Measurements from ENCODE around the gene NFATC1.
"Not testable (repeated sequence)": the region's sequence is repeated elsewhere in the genome, so short reads cannot be mapped to it uniquely, and the experiment has no call there.

NFATC1 gene

GRCh38 chr18:79489051-79489898 is 93.5 kb downstream of the NFATC1 start:
- no peak for DNase-seq (ENCODE audit: low read depth, low spot score)

GRCh38 chr18:79489899-79490625 is 94.3 kb downstream of the NFATC1 start:
- no peak for DNase-seq (ENCODE audit: low read depth, low spot score)

- DNase-seq (ENCODE audit: low read depth, low spot score) = no peak
These were observed 94.9 kb downstream of the NFATC1 start for GRCh38 chr18:79490626-79491041.

- no peak for DNase-seq (ENCODE audit: low read depth, low spot score)
These were observed 95.4 kb downstream of the NFATC1 start for GRCh38 chr18:79491081-79491551.

- DNase-seq (ENCODE audit: low read depth, low spot score) = no peak
These were observed 97.6 kb downstream of the NFATC1 start for GRCh38 chr18:79493211-79493800.

- no peak for DNase-seq (ENCODE audit: low read depth, low spot score)
These were observed 98.1 kb downstream of the NFATC1 start for GRCh38 chr18:79493801-79494211.

GRCh38 chr18:79494936-79495335 is 99.2 kb downstream of the NFATC1 start:
- DNase-seq (ENCODE audit: low read depth, low spot score) = no peak

- DNase-seq (ENCODE audit: low read depth, low spot score) = no peak
These were observed 99.9 kb downstream of the NFATC1 start for GRCh38 chr18:79495591-79496071.

- DNase-seq (ENCODE audit: low read depth, low spot score) = no peak
These were observed 100.7 kb downstream of the NFATC1 start for GRCh38 chr18:79496237-79496977.

GRCh38 chr18:79496978-79497637 is 101.4 kb downstream of the NFATC1 start:
- DNase-seq (ENCODE audit: low read depth, low spot score) = peak; percentile 4

GRCh38 chr18:79497638-79498081 is 101.9 kb downstream of the NFATC1 start:
- peak; percentile 24 for DNase-seq (ENCODE audit: low read depth, low spot score)

- DNase-seq (ENCODE audit: low read depth, low spot score) = no peak
These were observed 102.9 kb downstream of the NFATC1 start for GRCh38 chr18:79498662-79499061.

- DNase-seq (ENCODE audit: low read depth, low spot score) = no peak
These were observed 105.3 kb downstream of the NFATC1 start for GRCh38 chr18:79501006-79501405.

- no peak for DNase-seq (ENCODE audit: low read depth, low spot score)
These were observed 107.1 kb downstream of the NFATC1 start for GRCh38 chr18:79502782-79503181.

- no peak for DNase-seq (ENCODE audit: low read depth, low spot score)
These were observed 107.7 kb downstream of the NFATC1 start for GRCh38 chr18:79503406-79503805.

GRCh38 chr18:79504034-79504433 is 108.3 kb downstream of the NFATC1 start:
- no peak for DNase-seq (ENCODE audit: low read depth, low spot score)

GRCh38 chr18:79504495-79504894 is 108.8 kb downstream of the NFATC1 start:
- DNase-seq (ENCODE audit: low read depth, low spot score) = not testable (repeated sequence)

GRCh38 chr18:79505465-79505864 is 109.7 kb downstream of the NFATC1 start:
- not testable (repeated sequence) for DNase-seq (ENCODE audit: low read depth, low spot score)

- no peak for DNase-seq (ENCODE audit: low read depth, low spot score)
These were observed 110.7 kb downstream of the NFATC1 start for GRCh38 chr18:79506191-79507075.

GRCh38 chr18:79507076-79507545 is 111.4 kb downstream of the NFATC1 start:
- peak; percentile 34 for DNase-seq (ENCODE audit: low read depth, low spot score)

Data from ELF-1 (cell line).